HG02885 (cell line): ENCODE data around the gene ADARB1.

Source experiments
- ATAC-seq: cut with Tn5 transposase; IDR thresholded peaks from one replicate; pipeline ENCODE4 v1.9.1; 2021; ENCODE audit warnings: mild to moderate bottlenecking; ENCODE audit not compliant: unreplicated experiment, poor library complexity

The ADARB1 gene

GRCh38 chr21:45256021-45256911, 181.9 kb downstream of the ADARB1 start:
- no peak for ATAC-seq

GRCh38 chr21:45256912-45257672, 182.7 kb downstream of the ADARB1 start:
- no peak for ATAC-seq

- ATAC-seq, result no peak
These were observed 183.4 kb downstream of the ADARB1 start for GRCh38 chr21:45257673-45258341.

GRCh38 chr21:45258466-45258865, 184.1 kb downstream of the ADARB1 start:
- ATAC-seq, result no peak

GRCh38 chr21:45259206-45259840, 184.9 kb downstream of the ADARB1 start:
- no peak for ATAC-seq

- no peak for ATAC-seq
These were observed 185.9 kb downstream of the ADARB1 start for GRCh38 chr21:45260191-45260825.

GRCh38 chr21:45261093-45261492, 186.7 kb downstream of the ADARB1 start:
- ATAC-seq, result no peak

- no peak for ATAC-seq
These were observed 187.7 kb downstream of the ADARB1 start for GRCh38 chr21:45262041-45262581.

- no peak for ATAC-seq
These were observed 188.2 kb downstream of the ADARB1 start for GRCh38 chr21:45262616-45263015.

- no peak for ATAC-seq
These were observed 189.2 kb downstream of the ADARB1 start for GRCh38 chr21:45263534-45263933.

- ATAC-seq, result no peak
These were observed 189.9 kb downstream of the ADARB1 start for GRCh38 chr21:45264146-45264911.

GRCh38 chr21:45264912-45265515, 190.6 kb downstream of the ADARB1 start:
- no peak for ATAC-seq

- ATAC-seq, result no peak
These were observed 191.5 kb downstream of the ADARB1 start for GRCh38 chr21:45265721-45266517.

- ATAC-seq, result no peak
These were observed 192.4 kb downstream of the ADARB1 start for GRCh38 chr21:45266518-45267389.

- no peak for ATAC-seq
These were observed 193.0 kb downstream of the ADARB1 start for GRCh38 chr21:45267390-45267760.

GRCh38 chr21:45269861-45270260, 195.5 kb downstream of the ADARB1 start:
- no peak for ATAC-seq

GRCh38 chr21:45270306-45270821, 196.0 kb downstream of the ADARB1 start:
- ATAC-seq, result no peak
